Measurements from ENCODE around the gene GABRD.

Gene GABRD

GRCh38 chr1:2020310-2020655, 1.1 kb downstream of the GABRD start:
- Histone ChIP-seq H4K20me1 (ENCODE audit: insufficient read depth, low read length) (no peaks in the 10 kb centered on the region; the same call in 1 of the 2 replicates), H3K79me2 (ENCODE audit: insufficient read depth, low read length) (no peaks in the 10 kb centered on the region), H2AFZ (ENCODE audit: low read depth, low read length) (no peak overlapping the region), H3K27me3 (ENCODE audit: insufficient read depth, low read length, poor library complexity) (no peaks in the 10 kb centered on the region), H3K27ac (ENCODE audit: low read length) (no peak overlapping the region), H3K4me3 (ENCODE audit: low read depth in 1 of 2, low read length in 2 of 2) (no peak overlapping the region), H3K4me2 (ENCODE audit: insufficient read depth, low read length) (no peak overlapping the region), H3K9me3 (ENCODE audit: insufficient read depth, low read length, severe bottlenecking) (no peaks in the 10 kb centered on the region), H3K9ac (ENCODE audit: low read depth, low read length) (no peak overlapping the region), H3K36me3 (ENCODE audit: insufficient read depth, low read length) (no peaks in the 10 kb centered on the region), H3K4me1 (ENCODE audit: insufficient read depth, low read length) (peaks cover 5% of the 10 kb centered on the region)
- no peak for ATAC-seq (ENCODE audit: insufficient read depth, low read depth)
- no peak for DNase-seq
- TF ChIP-seq EZH2 (IDR thresholded peaks at IDR 0.05; ENCODE audit: borderline replicate concordance, low read depth, low read length, severe bottlenecking) (no peak), CTCF (IDR thresholded peaks at IDR 0.05; ENCODE audit: borderline replicate concordance, extremely low read depth, low read length, poor library complexity, severe bottlenecking) (no peak)

GRCh38 chr1:2021550-2021949, 2.4 kb downstream of the GABRD start:
- Histone ChIP-seq H3K27me3 (ENCODE audit: insufficient read depth, low read length, poor library complexity) (no peaks in the 10 kb centered on the region), H3K4me1 (ENCODE audit: insufficient read depth, low read length) (peaks cover 17% of the 10 kb centered on the region)

GRCh38 chr1:2022063-2022770, 3.1 kb downstream of the GABRD start:
- DNase-seq = no peak
- Histone ChIP-seq H3K9me3 (ENCODE audit: insufficient read depth, low read length, severe bottlenecking) (no peaks in the 10 kb centered on the region), H3K27me3 (ENCODE audit: insufficient read depth, low read length, poor library complexity) (no peaks in the 10 kb centered on the region), H3K4me1 (ENCODE audit: insufficient read depth, low read length) (peaks cover 20% of the 10 kb centered on the region), H3K4me3 (ENCODE audit: low read depth in 1 of 2, low read length in 2 of 2) (no peak overlapping the region), H3K79me2 (ENCODE audit: insufficient read depth, low read length) (no peaks in the 10 kb centered on the region), H3K4me2 (ENCODE audit: insufficient read depth, low read length) (no peak overlapping the region), H3K27ac (ENCODE audit: low read length) (no peak overlapping the region), H3K9ac (ENCODE audit: low read depth, low read length) (no peak overlapping the region), H2AFZ (ENCODE audit: low read depth, low read length) (no peak overlapping the region), H4K20me1 (ENCODE audit: insufficient read depth, low read length) (no peaks in the 10 kb centered on the region; the same call in 1 of the 2 replicates), H3K36me3 (ENCODE audit: insufficient read depth, low read length) (no peaks in the 10 kb centered on the region)
- no peak for ATAC-seq (ENCODE audit: insufficient read depth, low read depth)
- TF ChIP-seq EZH2 (IDR thresholded peaks at IDR 0.05; ENCODE audit: borderline replicate concordance, low read depth, low read length, severe bottlenecking) = no peak
- no peak for TF ChIP-seq CTCF (IDR thresholded peaks at IDR 0.05; ENCODE audit: borderline replicate concordance, extremely low read depth, low read length, poor library complexity, severe bottlenecking)

More at GRCh38 chr1:2021550-2021949, 2.4 kb downstream of the GABRD start:
- DNase-seq = no peak
- no peak for ATAC-seq (ENCODE audit: insufficient read depth, low read depth)
- H3K4me2 ChIP-seq (ENCODE audit: insufficient read depth, low read length) = no peak overlapping the region
- no peaks in the 10 kb centered on the region for H3K9me3 ChIP-seq (ENCODE audit: insufficient read depth, low read length, severe bottlenecking)
- H3K79me2 ChIP-seq (ENCODE audit: insufficient read depth, low read length) = no peaks in the 10 kb centered on the region
- H3K27ac ChIP-seq (ENCODE audit: low read length) = no peak overlapping the region
- TF ChIP-seq CTCF (IDR thresholded peaks at IDR 0.05; ENCODE audit: borderline replicate concordance, extremely low read depth, low read length, poor library complexity, severe bottlenecking) (no peak), EZH2 (IDR thresholded peaks at IDR 0.05; ENCODE audit: borderline replicate concordance, low read depth, low read length, severe bottlenecking) (no peak)
- no peaks in the 10 kb centered on the region for H3K36me3 ChIP-seq (ENCODE audit: insufficient read depth, low read length)
- H3K9ac ChIP-seq (ENCODE audit: low read depth, low read length) = no peak overlapping the region
- H2AFZ ChIP-seq (ENCODE audit: low read depth, low read length) = no peak overlapping the region
- no peak overlapping the region for H3K4me3 ChIP-seq (ENCODE audit: low read depth in 1 of 2, low read length in 2 of 2)
- no peaks in the 10 kb centered on the region; the same call in 1 of the 2 replicates for H4K20me1 ChIP-seq (ENCODE audit: insufficient read depth, low read length)
